ENCODE data around the gene STIM1.

Gene STIM1

DNA sequence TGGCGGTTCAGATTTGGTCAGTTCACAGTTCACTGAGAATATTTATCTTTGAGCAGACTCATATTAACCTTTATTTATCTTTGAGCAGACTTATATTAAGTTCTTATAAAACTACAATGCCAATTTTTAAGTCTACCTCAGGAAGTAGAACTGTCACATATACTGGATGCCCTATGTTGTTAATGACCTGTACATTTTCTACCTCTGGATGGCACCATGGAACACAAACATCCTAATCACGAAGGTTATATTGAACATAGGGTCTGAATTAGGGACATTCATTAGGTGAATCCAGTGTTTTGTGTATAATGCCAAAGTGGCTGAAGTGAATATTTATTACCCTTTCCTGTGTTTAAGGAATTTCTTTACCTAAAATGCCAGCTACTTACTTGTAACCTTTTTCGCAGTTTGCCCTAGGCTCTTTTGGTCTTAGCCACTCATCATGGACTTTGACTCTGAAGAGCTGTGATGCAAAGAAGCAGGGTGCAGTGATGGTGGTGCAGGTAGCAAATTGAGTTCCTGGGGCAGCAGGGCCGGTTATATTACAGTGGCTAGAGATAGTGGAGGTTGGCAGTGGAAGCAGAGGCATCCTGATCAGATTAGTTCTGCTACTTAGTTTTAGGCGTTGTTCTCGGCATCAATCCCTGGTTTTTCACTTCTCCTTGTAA is 71.8 kb downstream of the STIM1 start:
- Histone ChIP-seq H3K4me3 (ENCODE audit: insufficient read depth, low read length, poor library complexity, severe bottlenecking) (no peak overlapping the region), H3K27me3 (ENCODE audit: low read length) (no peaks in the 10 kb centered on the region), H3K27ac (ENCODE audit: low read depth, low read length) (no peak overlapping the region), H3F3A (ENCODE audit: insufficient read depth) (0 out of 2 replicates have a peak, but pooled peaks cover 3% of the 10 kb centered on the region), H3K9me2 (replicated peaks; ENCODE audit: insufficient read depth, low read length) (no peaks in the 10 kb centered on the region), H3K4me2 (ENCODE audit: low read depth, low read length, poor library complexity, severe bottlenecking) (no peak overlapping the region), H3K79me2 (ENCODE audit: insufficient read depth, low read length) (no peaks in the 10 kb centered on the region), H2AFZ (ENCODE audit: low read depth, low read length, severe bottlenecking) (no peak overlapping the region), H3K36me3 (ENCODE audit: low read length) (no peaks in the 10 kb centered on the region), H3K9me3 (ENCODE audit: insufficient read depth, low read length) (no peaks in the 10 kb centered on the region), H4K20me1 (ENCODE audit: low read depth, low read length) (peaks cover 8% of the 10 kb centered on the region), H3K9ac (ENCODE audit: low read length) (no peak overlapping the region)
- TF ChIP-seq, protein P1, sequence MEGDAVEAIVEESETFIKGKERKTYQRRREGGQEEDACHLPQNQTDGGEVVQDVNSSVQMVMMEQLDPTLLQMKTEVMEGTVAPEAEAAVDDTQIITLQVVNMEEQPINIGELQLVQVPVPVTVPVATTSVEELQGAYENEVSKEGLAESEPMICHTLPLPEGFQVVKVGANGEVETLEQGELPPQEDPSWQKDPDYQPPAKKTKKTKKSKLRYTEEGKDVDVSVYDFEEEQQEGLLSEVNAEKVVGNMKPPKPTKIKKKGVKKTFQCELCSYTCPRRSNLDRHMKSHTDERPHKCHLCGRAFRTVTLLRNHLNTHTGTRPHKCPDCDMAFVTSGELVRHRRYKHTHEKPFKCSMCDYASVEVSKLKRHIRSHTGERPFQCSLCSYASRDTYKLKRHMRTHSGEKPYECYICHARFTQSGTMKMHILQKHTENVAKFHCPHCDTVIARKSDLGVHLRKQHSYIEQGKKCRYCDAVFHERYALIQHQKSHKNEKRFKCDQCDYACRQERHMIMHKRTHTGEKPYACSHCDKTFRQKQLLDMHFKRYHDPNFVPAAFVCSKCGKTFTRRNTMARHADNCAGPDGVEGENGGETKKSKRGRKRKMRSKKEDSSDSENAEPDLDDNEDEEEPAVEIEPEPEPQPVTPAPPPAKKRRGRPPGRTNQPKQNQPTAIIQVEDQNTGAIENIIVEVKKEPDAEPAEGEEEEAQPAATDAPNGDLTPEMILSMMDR (IDR thresholded peaks at IDR 0.05; ENCODE audit: insufficient read depth, low read length, poor library complexity, severe bottlenecking) = no peak
- TF ChIP-seq EZH2phosphoT487 (conservative IDR thresholded peaks at IDR 0.05; ENCODE audit: low read length) = no peak

DNA sequence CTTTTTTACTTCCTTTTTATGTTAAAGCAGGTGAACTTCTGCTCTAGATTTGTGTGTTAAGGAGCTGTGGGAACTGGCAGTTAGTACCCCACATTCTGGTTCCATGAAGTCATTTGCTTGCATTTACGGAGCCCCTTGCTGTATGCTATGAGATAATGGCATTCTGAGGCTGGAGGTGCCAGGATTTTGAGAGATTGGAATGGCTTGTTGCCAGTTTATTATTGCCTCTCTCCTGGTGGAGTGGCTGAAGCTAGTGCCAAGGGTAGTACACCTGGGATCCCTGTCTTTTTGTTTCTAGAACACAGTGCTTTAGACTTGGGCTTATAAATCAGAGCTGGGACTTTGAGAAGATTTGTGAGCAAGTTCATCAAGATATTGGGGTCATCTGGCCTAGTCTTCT is 73.8 kb downstream of the STIM1 start:
- Histone ChIP-seq H3K79me2 (ENCODE audit: insufficient read depth, low read length) (no peaks in the 10 kb centered on the region), H3K27me3 (ENCODE audit: low read length) (no peaks in the 10 kb centered on the region), H3K4me2 (ENCODE audit: low read depth, low read length, poor library complexity, severe bottlenecking) (no peak overlapping the region), H3K4me3 (ENCODE audit: insufficient read depth, low read length, poor library complexity, severe bottlenecking) (no peak overlapping the region), H3F3A (ENCODE audit: insufficient read depth) (0 out of 2 replicates have a peak, but pooled peaks cover 3% of the 10 kb centered on the region), H4K20me1 (ENCODE audit: low read depth, low read length) (peaks cover 8% of the 10 kb centered on the region), H3K9me2 (replicated peaks; ENCODE audit: insufficient read depth, low read length) (no peaks in the 10 kb centered on the region), H3K36me3 (ENCODE audit: low read length) (no peaks in the 10 kb centered on the region), H2AFZ (ENCODE audit: low read depth, low read length, severe bottlenecking) (no peak overlapping the region), H3K27ac (ENCODE audit: low read depth, low read length) (no peak overlapping the region), H3K9me3 (ENCODE audit: insufficient read depth, low read length) (no peaks in the 10 kb centered on the region), H3K9ac (ENCODE audit: low read length) (no peak overlapping the region)
- TF ChIP-seq EZH2phosphoT487 (conservative IDR thresholded peaks at IDR 0.05; ENCODE audit: low read length) = no peak
- TF ChIP-seq, protein P1 (IDR thresholded peaks at IDR 0.05; ENCODE audit: insufficient read depth, low read length, poor library complexity, severe bottlenecking) = no peak

DNA sequence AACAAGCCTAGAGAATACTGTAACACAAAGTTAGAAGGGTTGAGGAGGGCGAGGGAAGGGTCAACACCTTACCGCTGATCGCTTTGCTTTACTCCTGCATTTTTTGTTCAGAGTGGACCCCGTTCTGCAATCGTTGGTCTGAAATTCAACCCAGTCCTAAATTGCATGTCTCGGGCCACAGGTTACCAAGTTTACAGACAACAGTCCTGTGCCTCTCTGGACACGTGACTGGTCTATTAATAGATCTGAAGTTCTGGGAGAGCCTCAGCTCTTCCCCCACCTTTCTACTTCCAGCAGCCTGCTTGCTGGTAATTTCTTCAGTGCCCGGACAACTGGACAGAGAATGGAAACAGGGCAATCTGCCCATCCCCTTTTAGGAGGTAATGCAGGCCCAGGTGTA is 74.2 kb downstream of the STIM1 start:
- H4K20me1 ChIP-seq (ENCODE audit: low read depth, low read length) = peaks cover 8% of the 10 kb centered on the region
- H3K4me3 ChIP-seq (ENCODE audit: insufficient read depth, low read length, poor library complexity, severe bottlenecking) = no peak overlapping the region
- no peak overlapping the region for H3K9ac ChIP-seq (ENCODE audit: low read length)
- H3K4me2 ChIP-seq (ENCODE audit: low read depth, low read length, poor library complexity, severe bottlenecking) = no peak overlapping the region
- no peak overlapping the region for H3K27ac ChIP-seq (ENCODE audit: low read depth, low read length)
- TF ChIP-seq, protein P1 (IDR thresholded peaks at IDR 0.05; ENCODE audit: insufficient read depth, low read length, poor library complexity, severe bottlenecking) = no peak
- TF ChIP-seq EZH2phosphoT487 (conservative IDR thresholded peaks at IDR 0.05; ENCODE audit: low read length) = no peak
- no peaks in the 10 kb centered on the region for H3K9me3 ChIP-seq (ENCODE audit: insufficient read depth, low read length)
- H3F3A ChIP-seq (ENCODE audit: insufficient read depth) = 0 out of 2 replicates have a peak, but pooled peaks cover 3% of the 10 kb centered on the region
- H3K36me3 ChIP-seq (ENCODE audit: low read length) = no peaks in the 10 kb centered on the region
- no peak overlapping the region for H2AFZ ChIP-seq (ENCODE audit: low read depth, low read length, severe bottlenecking)
- no peaks in the 10 kb centered on the region for H3K79me2 ChIP-seq (ENCODE audit: insufficient read depth, low read length)
- no peaks in the 10 kb centered on the region for H3K27me3 ChIP-seq (ENCODE audit: low read length)
- H3K9me2 ChIP-seq (replicated peaks; ENCODE audit: insufficient read depth, low read length) = no peaks in the 10 kb centered on the region

Measured in SU-DHL-6 (cell line).